Mammary epithelial cell (primary cell): ENCODE results near the gene NAA80.

Source experiments
- CTCF ChIP-seq, 2 donors: IDR thresholded peaks in 1 of 2; conservative IDR thresholded peaks in 1 of 2; 2 replicates each; pipeline ENCODE4 v1.5.1; 2011 to 2012; ENCODE audit warnings: inconsistent platforms in 2 of 2, low read length in 2 of 2, mild to moderate bottlenecking in 2 of 2, control low read depth in 1 of 2, low read depth in 1 of 2; ENCODE audit not compliant: insufficient read depth in 1 of 2; ENCODE audit errors: extremely low read depth in 1 of 2
- EZH2 ChIP-seq: IDR thresholded peaks from 2 replicates; pipeline ENCODE4 v1.6.1; 2012; ENCODE audit warnings: low read length, inconsistent platforms, borderline replicate concordance

- TF ChIP-seq CTCF (conservative IDR thresholded peaks at IDR 0.05 in 1 of 2, IDR thresholded peaks at IDR 0.05 in 1 of 2; ENCODE audit: extremely low read depth in 1 of 2, insufficient read depth in 1 of 2, low read depth in 1 of 2, low read length in 2 of 2) (no peak), EZH2 (no peak)
Measured at GRCh38 chr3:50327943-50328691, 28.9 kb upstream of the NAA80 start, which contains the start of gene TUSC2.
